NCI-H1694 treated with DMSO at 0.1 percent for 48 hours (cell line): ENCODE data around the gene ITGB3BP.
"Not testable (repeated sequence)": the region's sequence is repeated elsewhere in the genome, so short reads cannot be mapped to it uniquely, and the experiment has no call there.

ENCODE experiments used
- DNase-seq: peaks from one replicate; lab custom pipeline; 2025; lab: John Stamatoyannopoulos, UW

Gene ITGB3BP

DNA sequence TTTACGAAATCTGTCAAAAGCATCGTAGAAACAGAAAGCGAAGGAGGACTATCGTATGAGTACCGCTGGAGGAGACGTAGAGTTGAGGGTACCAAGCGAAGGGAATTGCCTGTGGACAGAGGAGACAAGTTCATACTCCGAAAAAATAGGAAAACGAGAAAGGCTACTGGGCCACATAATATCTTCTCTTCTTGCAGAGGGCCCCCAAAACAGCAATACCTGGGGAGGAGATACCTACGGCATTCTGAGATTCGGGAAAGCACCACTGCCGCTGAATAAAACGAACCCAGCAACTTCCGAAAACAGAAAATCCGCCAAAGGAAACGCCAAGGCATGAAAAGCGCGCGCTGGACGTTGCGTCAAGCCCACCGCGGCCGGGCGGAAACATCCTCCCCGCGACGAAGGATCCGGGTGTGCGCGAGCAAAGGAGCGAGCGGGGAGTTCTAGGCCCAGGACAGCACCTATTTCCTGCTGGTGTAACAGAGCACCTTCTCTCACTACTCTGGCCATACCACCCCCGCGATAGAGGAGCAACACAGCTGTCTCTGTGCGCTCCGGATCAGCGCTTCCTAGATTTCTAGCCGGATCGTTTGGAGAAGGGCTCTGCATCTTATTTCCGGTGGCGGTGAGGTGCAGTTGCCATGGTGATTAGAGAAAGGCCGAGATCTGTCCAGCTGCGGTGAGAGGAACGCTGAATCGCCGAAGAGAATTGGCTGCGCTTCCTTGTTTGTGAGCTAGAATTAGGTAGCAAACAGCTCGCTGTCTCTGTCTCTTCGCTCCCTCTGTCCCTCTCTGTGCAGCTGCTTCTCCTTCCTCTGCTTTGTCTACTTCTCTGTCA is at the start of gene ITGB3BP, which contains the start of gene EFCAB7:
Gene ITGB3BP (minus strand): TSS at position 335 of the 838 bp plus-strand sequence. CDS start 92 bp downstream, at position 243.
Gene EFCAB7 (plus strand): TSS at position 635 of the 838 bp plus-strand sequence. CDS start 2,048 bp downstream, outside the sequence.
- peak; percentile 96 for DNase-seq

DNA sequence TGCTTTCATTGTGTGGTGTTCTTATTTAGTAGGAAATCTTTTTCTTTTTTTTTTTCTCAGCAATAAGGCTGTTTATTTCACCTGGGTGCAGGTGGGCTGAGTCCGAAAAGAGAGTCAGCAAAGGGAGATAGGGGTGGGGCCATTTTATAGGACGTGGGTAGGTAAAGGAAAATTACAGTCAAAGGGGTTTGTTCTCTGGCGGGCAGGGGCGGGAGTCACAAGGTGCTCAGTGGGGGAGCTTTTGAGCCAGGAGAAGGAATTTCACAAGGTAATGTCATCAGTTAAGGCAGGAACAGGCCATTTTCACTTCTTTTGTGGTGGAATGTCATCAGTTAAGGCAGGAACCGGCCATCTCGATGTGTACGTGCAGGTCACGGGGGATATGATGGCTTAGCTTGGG is 49.7 kb upstream of the ITGB3BP start:
- not testable (repeated sequence) for DNase-seq

- DNase-seq, result no peak
These were observed 46.8 kb upstream of the ITGB3BP start for GRCh38 chr1:63569640-63570316.

DNA sequence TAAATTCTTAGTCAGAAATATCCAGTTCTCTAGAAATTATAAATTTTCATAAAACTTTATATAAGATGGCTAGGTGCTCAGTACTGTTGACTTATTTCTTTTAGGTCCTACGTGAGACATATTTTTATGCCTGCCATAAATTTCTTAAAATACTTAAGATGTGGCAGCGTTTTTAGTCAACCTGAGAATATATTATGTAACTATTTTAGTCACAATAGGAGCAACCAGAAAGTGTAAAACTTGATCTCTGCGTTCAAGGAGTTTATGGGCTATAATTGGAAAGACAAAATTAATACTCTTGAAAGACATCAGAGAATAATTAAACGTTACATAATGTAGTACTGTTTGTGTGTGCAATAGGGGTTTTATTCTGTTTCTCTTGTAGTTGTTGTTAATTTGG is 46.0 kb upstream of the ITGB3BP start:
- no peak for DNase-seq

DNA sequence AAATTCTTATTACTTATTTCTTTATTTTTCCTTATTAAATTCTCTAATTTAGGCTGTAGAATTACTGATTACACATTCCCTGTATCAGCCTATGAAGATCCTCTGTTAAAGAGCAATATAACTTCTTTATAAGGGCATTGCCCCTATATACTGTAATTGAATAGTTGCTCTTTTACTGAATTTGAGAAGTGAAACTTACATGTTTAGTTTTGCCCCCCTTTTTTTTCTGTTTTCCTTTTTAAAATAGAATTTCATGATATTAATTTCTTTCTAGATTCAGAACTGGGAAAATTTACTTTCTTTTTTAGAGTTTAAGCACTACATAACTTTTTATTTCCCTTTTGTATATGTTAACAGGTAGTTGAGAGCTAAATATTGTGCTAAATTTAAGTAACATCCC is 40.7 kb upstream of the ITGB3BP start:
- DNase-seq, result no peak

DNA sequence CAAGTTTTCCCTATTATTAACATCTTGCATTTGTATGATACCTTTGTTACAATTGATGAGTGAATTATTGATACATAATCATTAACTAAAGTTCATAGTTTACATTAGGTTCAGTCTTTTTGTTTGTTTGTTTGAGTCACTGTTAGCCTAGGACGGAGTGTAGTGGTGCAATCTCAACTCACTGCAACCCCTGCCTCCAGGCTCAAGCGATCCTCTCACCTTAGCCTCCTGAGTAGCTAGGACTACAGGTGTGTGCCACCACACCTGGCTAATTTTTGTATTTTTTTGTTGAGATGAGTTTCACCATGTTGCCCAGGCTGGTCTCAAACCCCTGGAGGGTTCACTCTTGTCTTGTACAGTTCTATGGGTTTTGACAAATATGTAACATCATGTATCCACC is 36.3 kb upstream of the ITGB3BP start:
- no peak for DNase-seq

DNA sequence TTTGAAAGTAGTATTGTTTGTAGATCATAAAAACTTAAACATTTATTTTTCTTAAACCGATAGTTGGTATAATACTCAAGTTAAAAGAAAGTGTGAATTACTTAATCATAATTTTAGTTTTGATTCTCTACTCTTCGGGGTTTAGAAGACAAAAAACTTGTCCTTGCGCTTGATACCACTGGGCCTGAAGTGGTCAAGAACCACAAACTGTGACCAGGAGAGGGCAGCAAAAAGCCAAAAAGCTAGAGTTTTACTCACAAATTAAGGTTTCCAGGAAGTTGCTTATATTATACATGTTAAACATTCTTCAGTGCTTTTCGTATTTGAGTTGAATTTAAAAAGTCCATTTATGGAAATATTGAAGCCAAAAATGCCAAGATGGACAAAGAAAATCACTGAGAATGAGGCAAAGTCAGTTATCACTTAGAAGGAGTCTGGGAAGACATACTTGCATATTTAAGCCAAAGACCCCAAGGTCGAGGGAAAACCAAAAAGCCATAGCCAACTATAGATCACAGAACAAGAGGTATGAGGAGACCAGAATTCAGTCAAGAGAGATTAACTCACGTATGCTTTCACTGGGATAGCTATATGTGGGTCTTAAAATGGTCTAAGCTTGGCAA is 34.5 kb upstream of the ITGB3BP start:
- DNase-seq, result peak; percentile 14

DNA sequence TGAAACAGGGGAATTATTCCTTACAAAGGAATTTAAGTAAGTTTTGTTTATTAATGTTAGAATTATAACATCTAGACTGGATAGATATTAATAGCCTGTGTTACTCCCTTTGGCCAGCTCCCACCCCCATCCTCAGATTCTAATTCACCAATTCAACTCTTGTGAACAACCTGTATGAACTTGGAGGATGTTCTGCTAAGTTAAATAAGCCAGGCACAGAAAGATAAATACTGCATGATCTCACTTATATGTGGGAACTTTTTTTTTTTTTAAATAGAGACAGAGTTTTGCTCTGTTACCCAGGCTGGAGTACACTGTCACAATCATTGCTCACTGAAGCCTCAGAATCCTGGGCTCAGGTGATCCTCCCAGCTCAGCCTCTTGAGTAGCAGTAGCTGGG is 32.5 kb upstream of the ITGB3BP start:
- no peak for DNase-seq

- DNase-seq, result no peak
These were observed 25.9 kb upstream of the ITGB3BP start for GRCh38 chr1:63548877-63549276.

- DNase-seq, result no peak
These were observed 25.3 kb upstream of the ITGB3BP start for GRCh38 chr1:63548303-63548702.

DNA sequence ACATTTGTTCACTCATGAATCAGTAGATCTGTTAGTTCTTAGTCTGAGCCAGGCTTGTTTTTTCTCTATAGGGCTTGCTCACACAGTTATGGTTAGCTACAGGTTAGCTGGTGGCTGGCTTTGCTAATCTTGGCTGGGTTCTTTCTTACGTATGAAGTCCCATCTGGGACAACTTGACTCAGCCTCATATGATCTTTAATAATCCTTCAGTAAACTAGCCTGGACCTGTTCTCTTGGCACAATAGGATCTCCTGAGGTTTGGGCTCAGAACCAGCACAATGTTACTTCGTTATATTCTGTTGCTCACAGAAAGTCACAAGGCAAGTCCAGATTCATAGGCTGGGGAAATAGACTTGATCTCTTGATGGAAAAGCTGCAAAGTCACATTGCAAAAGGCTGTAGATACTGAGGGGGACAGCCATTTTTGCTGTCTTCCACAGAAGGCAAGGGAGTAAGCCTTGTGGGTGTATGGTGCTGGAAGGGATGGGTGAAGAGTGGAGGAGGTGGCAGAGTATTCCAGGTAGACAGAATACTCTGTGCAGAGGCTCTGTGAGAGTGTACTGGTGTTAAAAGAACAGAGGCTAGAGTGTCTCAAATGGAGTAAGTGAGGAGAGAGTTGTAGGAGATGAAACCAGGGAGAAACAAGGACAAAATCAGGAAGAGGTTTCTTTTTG is 24.7 kb upstream of the ITGB3BP start:
- DNase-seq, result no peak

GRCh38 chr1:63545780-63546179 is 22.8 kb upstream of the ITGB3BP start:
- no peak for DNase-seq

DNA sequence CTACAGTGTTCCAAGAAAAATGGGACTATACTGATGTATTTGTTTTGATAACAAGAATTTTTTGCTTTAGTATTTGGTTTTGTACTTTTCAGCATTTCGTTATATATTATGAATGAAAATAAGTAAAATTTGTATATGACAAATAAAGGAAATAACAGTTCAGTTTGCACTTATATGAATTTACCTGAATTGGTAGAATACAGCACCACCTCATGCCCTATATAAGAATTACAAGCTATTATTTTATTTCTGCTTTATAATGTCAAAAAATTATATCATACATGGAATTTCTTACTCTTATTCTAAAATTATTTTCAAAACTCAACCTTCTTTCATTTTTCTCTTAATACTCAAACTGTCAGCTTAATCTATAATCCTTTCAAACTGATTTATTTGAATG is 14.9 kb upstream of the ITGB3BP start:
- peak; percentile 46 for DNase-seq

- DNase-seq, result no peak
These were observed 14.0 kb upstream of the ITGB3BP start for GRCh38 chr1:63537006-63537405.

DNA sequence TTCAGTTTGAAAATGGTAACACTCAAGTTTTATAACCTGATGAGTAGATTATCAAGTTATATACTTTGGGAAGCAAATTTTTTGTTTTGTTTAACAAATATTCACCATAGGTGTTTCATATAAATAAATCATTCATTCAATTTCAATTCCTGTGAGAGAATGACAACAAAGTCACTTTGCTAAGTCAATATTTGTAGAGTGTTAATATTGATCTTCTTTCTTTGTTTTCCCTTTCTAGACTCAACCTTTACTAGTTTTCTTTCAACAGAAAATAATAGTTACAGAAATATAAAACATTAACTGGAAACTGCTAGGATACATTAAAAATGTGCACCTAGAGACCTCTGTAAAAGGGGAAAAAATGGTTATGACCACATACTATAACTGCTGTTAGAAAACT is 11.4 kb upstream of the ITGB3BP start:
- no peak for DNase-seq

DNA sequence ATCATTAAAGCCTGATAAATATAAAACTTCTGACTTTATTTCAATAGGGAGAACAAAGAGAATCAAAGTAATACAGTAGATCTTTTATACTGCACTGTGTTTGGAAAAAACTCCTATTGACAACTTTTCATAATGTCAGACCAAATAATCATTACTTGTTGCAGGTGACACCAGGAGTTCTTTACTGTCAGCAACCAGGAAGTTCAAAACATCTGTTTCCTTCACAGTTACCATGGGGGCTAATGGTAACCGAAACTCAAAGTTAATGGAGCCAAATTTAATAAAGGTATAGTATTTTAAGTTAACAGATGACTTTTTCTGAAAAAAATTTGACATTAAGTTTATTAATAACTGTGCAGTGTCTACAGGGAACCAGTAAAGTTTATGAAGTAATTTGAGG is 10.9 kb upstream of the ITGB3BP start:
- DNase-seq, result no peak

- no peak for DNase-seq
These were observed 9.7 kb upstream of the ITGB3BP start for GRCh38 chr1:63532727-63533126.

GRCh38 chr1:63524201-63524600 is 1.2 kb upstream of the ITGB3BP start:
- DNase-seq, result no peak

GRCh38 chr1:63523738-63524137 is 713 bp upstream of the ITGB3BP start:
- no peak for DNase-seq

- DNase-seq, result no peak
These were observed 6.4 kb downstream of the ITGB3BP start for GRCh38 chr1:63516629-63517028.

GRCh38 chr1:63512584-63512983 is 10.4 kb downstream of the ITGB3BP start:
- no peak for DNase-seq

DNA sequence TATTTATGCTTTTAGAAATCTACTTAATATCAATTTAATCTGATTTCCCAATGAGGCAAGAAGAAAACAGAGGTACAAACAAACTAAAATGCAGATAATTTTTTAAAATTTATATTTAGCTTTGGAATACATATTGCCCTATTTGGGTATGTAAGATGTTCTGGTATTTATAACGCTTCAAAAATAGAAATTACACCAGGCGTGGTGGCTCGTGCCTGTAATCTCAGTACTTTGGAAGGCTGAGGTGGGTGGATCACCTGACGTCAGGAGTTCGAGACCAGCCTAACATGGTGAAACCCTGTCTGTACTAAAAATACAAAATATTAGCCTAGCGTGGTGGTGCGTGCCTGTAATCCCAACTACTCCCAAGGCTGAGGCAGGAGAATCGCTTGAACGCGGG is 13.3 kb downstream of the ITGB3BP start:
- DNase-seq, result no peak
